ENCODE results near the gene TCF3. TPM values are rescaled to one million over a fixed set of nuclear protein-coding genes. Genes with fewer than 3 reads are reported as not detected.

TCF3 gene
- total and polyA plus RNA-seq, 4 donors, result 36.9 to 58.1 (median 45.2) TPM

DNA sequence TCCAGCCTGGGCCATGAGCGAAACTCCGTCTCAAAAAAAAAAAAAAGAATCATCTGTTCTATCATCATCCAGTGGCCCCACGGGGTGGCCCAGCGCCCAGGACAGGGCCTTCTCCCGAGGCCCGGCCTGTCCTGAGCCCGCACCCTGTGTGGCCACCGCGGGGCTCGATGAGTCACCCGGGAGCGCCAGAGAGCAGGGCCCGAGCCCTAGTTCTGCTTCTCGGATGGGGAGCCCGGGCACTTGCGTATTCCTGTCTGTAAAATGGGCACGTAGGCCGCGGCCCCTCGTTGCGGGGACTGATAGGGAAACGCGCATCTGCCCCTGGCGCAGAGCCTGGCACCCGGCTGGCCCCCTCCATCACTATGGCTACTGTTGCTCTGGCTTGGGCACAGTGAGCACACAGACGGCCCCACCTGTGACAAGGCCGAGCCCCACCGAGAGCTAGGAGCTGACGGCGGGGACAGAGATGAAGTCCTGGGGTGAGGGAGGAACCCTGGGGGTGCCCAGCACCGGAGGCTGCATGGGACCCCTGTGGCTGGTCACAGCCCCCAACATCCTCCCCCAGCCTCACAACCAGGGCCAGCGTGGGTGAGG, 25.9 kb downstream of the TCF3 start:
- Histone ChIP-seq H3K9ac (ENCODE audit: insufficient read depth in 1 of 2, low read length in 2 of 2) (no peak overlapping the region), H3K4me1 (ENCODE audit: control insufficient read depth in 5 of 5, insufficient read depth in 5 of 5, low read length in 5 of 5) (no peaks in the 10 kb centered on the region), H3K36me3 (ENCODE audit: control insufficient read depth in 4 of 4, insufficient read depth in 4 of 4, low read length in 4 of 4) (peaks cover 0 to 36% (median 7%) of the 10 kb centered on the region in 4 donors), H3K9me3 (ENCODE audit: control insufficient read depth in 4 of 4, insufficient read depth in 3 of 4, low read length in 3 of 4) (no peaks in the 10 kb centered on the region), H3K27ac (ENCODE audit: low read depth in 1 of 2, low read length in 1 of 2) (no peak overlapping the region), H3K4me3 (no peak overlapping the region), H3K27me3 (ENCODE audit: control insufficient read depth in 3 of 3, insufficient read depth in 3 of 3, low read length in 2 of 3) (no peaks in the 10 kb centered on the region)
- TF ChIP-seq, protein P1, sequence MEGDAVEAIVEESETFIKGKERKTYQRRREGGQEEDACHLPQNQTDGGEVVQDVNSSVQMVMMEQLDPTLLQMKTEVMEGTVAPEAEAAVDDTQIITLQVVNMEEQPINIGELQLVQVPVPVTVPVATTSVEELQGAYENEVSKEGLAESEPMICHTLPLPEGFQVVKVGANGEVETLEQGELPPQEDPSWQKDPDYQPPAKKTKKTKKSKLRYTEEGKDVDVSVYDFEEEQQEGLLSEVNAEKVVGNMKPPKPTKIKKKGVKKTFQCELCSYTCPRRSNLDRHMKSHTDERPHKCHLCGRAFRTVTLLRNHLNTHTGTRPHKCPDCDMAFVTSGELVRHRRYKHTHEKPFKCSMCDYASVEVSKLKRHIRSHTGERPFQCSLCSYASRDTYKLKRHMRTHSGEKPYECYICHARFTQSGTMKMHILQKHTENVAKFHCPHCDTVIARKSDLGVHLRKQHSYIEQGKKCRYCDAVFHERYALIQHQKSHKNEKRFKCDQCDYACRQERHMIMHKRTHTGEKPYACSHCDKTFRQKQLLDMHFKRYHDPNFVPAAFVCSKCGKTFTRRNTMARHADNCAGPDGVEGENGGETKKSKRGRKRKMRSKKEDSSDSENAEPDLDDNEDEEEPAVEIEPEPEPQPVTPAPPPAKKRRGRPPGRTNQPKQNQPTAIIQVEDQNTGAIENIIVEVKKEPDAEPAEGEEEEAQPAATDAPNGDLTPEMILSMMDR (IDR thresholded peaks at IDR 0.05; ENCODE audit: control extremely low read depth, extremely low read depth), result no peak
- ATAC-seq (ENCODE audit: insufficient read depth, low FRiP score) (no peak), DNase-seq (no peak)
- 93% methylated on average over 32 of the region's 32 CpGs for WGBS, 2 donors

DNA sequence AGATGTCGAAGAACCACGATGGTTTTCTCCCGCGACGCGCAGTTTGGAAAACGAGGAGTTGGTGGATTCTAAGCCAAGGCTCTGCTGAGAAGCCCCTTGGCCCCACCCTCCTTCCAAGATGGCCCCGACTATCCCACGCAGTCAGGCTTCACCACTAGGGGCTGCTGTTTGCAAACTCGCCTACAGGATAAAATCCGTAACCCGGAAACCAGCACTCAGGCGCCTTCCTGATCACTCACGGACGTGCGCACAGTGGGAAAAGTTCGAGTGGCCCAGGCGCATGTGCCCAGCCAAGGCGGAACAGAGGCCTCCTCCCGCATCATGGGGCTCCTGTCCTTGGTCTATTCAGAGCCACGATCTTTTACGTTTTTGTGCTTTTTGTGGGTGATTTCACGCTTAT, 28.0 kb downstream of the TCF3 start:
- no peaks in the 10 kb centered on the region for H3K27me3 ChIP-seq (ENCODE audit: control insufficient read depth in 3 of 3, insufficient read depth in 3 of 3, low read length in 2 of 3)
- WGBS, 2 donors, result 60 to 64% methylated on average over 23 of the region's 23 CpGs
- H3K4me1 ChIP-seq (ENCODE audit: control insufficient read depth in 5 of 5, insufficient read depth in 5 of 5, low read length in 5 of 5), result no peaks in the 10 kb centered on the region
- H3K4me3 ChIP-seq, result no peak overlapping the region
- TF ChIP-seq, protein P1 (IDR thresholded peaks at IDR 0.05; ENCODE audit: control extremely low read depth, extremely low read depth), result peak; percentile 47
- H3K27ac ChIP-seq (ENCODE audit: low read depth in 1 of 2, low read length in 1 of 2), result no peak overlapping the region
- H3K9ac ChIP-seq (ENCODE audit: insufficient read depth in 1 of 2, low read length in 2 of 2), result no peak overlapping the region
- H3K9me3 ChIP-seq (ENCODE audit: control insufficient read depth in 4 of 4, insufficient read depth in 3 of 4, low read length in 3 of 4), result no peaks in the 10 kb centered on the region
- ATAC-seq (ENCODE audit: insufficient read depth, low FRiP score) (peak; percentile 43), DNase-seq (peak; percentile 57 to 66 (median 57))
- peaks cover 0 to 37% (median 9%) of the 10 kb centered on the region in 4 donors for H3K36me3 ChIP-seq (ENCODE audit: control insufficient read depth in 4 of 4, insufficient read depth in 4 of 4, low read length in 4 of 4)

DNA sequence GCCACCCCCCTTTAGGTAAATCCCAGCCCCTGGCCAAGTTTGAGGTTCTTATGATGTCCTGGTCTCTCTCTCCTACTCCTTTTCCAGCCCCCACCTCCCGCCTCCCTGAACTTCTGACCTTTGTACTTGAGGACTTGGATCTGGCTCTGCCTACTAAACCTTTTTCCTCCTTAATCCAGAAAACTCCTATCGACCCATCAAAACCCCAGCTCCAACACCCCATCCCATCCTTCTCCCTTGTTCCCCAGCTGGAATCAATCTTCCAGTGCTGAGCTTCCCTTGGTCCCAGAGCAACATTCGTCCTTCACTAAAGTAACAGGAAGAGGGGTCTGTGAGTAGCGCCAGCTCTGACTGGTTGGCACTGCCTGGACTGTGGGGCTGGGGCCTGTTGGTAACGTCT, 29.9 kb downstream of the TCF3 start:
- no peaks in the 10 kb centered on the region for H3K27me3 ChIP-seq (ENCODE audit: control insufficient read depth in 3 of 3, insufficient read depth in 3 of 3, low read length in 2 of 3)
- no peak for DNase-seq
- ATAC-seq (ENCODE audit: insufficient read depth, low FRiP score), result no peak
- TF ChIP-seq, protein P1 (IDR thresholded peaks at IDR 0.05; ENCODE audit: control extremely low read depth, extremely low read depth), result no peak
- H3K36me3 ChIP-seq (ENCODE audit: control insufficient read depth in 4 of 4, insufficient read depth in 4 of 4, low read length in 4 of 4), result peaks cover 0 to 44% (median 13%) of the 10 kb centered on the region in 4 donors
- no peak overlapping the region for H3K4me3 ChIP-seq
- H3K9ac ChIP-seq (ENCODE audit: insufficient read depth in 1 of 2, low read length in 2 of 2), result no peak overlapping the region
- H3K9me3 ChIP-seq (ENCODE audit: control insufficient read depth in 4 of 4, insufficient read depth in 3 of 4, low read length in 3 of 4), result no peaks in the 10 kb centered on the region
- H3K27ac ChIP-seq (ENCODE audit: low read depth in 1 of 2, low read length in 1 of 2), result no peak overlapping the region
- no peaks in the 10 kb centered on the region for H3K4me1 ChIP-seq (ENCODE audit: control insufficient read depth in 5 of 5, insufficient read depth in 5 of 5, low read length in 5 of 5)
- 78 to 91% methylated on average over 5 of the region's 5 CpGs for WGBS, 2 donors

DNA sequence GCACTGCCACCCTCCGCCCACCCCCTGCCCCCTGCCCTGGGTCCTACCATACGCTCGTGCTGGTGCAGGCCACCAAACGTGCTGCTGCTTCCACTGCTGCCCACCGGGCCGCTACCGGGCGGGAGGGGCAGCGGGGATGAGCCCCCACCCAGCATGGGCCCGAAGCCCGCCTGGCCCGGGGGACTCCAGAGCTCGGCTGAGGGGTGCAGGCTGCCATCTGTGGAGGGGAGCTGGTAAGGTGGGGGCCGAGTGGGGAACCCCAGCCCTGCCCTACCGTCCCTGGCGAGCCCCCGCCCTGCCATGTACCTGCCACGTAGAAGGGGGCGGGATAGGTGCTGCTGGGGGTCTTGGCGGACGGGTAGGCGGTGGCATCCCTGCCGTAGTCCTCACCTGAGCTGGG, 30.4 kb downstream of the TCF3 start:
- no peaks in the 10 kb centered on the region for H3K27me3 ChIP-seq (ENCODE audit: control insufficient read depth in 3 of 3, insufficient read depth in 3 of 3, low read length in 2 of 3)
- DNase-seq, result no peak
- H3K9ac ChIP-seq (ENCODE audit: insufficient read depth in 1 of 2, low read length in 2 of 2), result no peak overlapping the region
- peaks cover 0 to 47% (median 13%) of the 10 kb centered on the region in 4 donors for H3K36me3 ChIP-seq (ENCODE audit: control insufficient read depth in 4 of 4, insufficient read depth in 4 of 4, low read length in 4 of 4)
- no peak overlapping the region for H3K4me3 ChIP-seq
- no peaks in the 10 kb centered on the region for H3K9me3 ChIP-seq (ENCODE audit: control insufficient read depth in 4 of 4, insufficient read depth in 3 of 4, low read length in 3 of 4)
- TF ChIP-seq, protein P1 (IDR thresholded peaks at IDR 0.05; ENCODE audit: control extremely low read depth, extremely low read depth), result no peak
- no peaks in the 10 kb centered on the region for H3K4me1 ChIP-seq (ENCODE audit: control insufficient read depth in 5 of 5, insufficient read depth in 5 of 5, low read length in 5 of 5)
- ATAC-seq (ENCODE audit: insufficient read depth, low FRiP score), result no peak
- no peak overlapping the region for H3K27ac ChIP-seq (ENCODE audit: low read depth in 1 of 2, low read length in 1 of 2)
- WGBS, 2 donors, result 93 to 95% methylated on average over 17 to 23 of the region's 23 CpGs
